DOHH2 (cell line): ENCODE measurements around the gene FBXW4.

ENCODE experiments used
- CTCF ChIP-seq: fragments of 200-600 bp; sonication (generic); IDR thresholded peaks from one replicate; pipeline ENCODE4 v1.5.1; 2014; ENCODE audit warnings: antibody characterized with exemption, mild to moderate bottlenecking, low read depth, low read length; ENCODE audit not compliant: poor library complexity, severe bottlenecking
- EZH2phosphoT487 ChIP-seq: fragments of 200-600 bp; sonication (generic); IDR thresholded peaks from 2 replicates; pipeline ENCODE4 v1.6.1; 2017; ENCODE audit warnings: borderline replicate concordance, mild to moderate bottlenecking, antibody characterized with exemption, low read length, moderate library complexity, mixed read lengths

GRCh38 chr10:101618871-101619270 is 76.1 kb downstream of the FBXW4 start:
- no peak for TF ChIP-seq CTCF
- no peak for TF ChIP-seq EZH2phosphoT487
